HepG2 (cell line): Measurements from ENCODE around the gene PCSK5. TPM values are rescaled to one million over a fixed set of nuclear protein-coding genes. Genes with fewer than 3 reads are reported as not detected.

ENCODE experiments used
- ATF1 ChIP-seq: IDR thresholded peaks from 2 replicates; pipeline ENCODE4 v1.6.1; 2016; ENCODE audit warnings: mild to moderate bottlenecking, control low read depth
- EEA1 ChIP-seq: sonication (generic); formaldehyde crosslinking; IDR thresholded peaks from 2 replicates; pipeline ENCODE4 v1.5.1; 2020; ENCODE audit warnings: mild to moderate bottlenecking, missing genetic modification reagents, borderline replicate concordance
- FOSL2 ChIP-seq: sonication (generic); formaldehyde crosslinking; IDR thresholded peaks from 2 replicates; pipeline ENCODE4 v1.4.0; 2020; ENCODE audit warnings: missing genetic modification reagents
- FOXK1 ChIP-seq: sonication (generic); formaldehyde crosslinking; IDR thresholded peaks from 2 replicates; pipeline ENCODE4 v1.4.0; 2020; ENCODE audit warnings: low read depth, missing genetic modification reagents, borderline replicate concordance
- FOXO1 ChIP-seq: sonication (generic); formaldehyde crosslinking; IDR thresholded peaks from 2 replicates; pipeline ENCODE4 v1.4.0; 2020; ENCODE audit warnings: missing genetic modification reagents
- NCOA5 ChIP-seq: sonication (generic); formaldehyde crosslinking; IDR thresholded peaks from 2 replicates; pipeline ENCODE4 v1.4.0; 2020; ENCODE audit warnings: missing genetic modification reagents
- PRMT3 ChIP-seq: sonication (generic); formaldehyde crosslinking; IDR thresholded peaks from 2 replicates; pipeline ENCODE4 v1.8.1; 2022; ENCODE audit warnings: low read depth, mild to moderate bottlenecking, moderate library complexity, missing genetic modification reagents, borderline replicate concordance
- REPIN1 ChIP-seq: sonication (generic); formaldehyde crosslinking; IDR thresholded peaks from 2 replicates; pipeline ENCODE4 v1.8.0; 2022; ENCODE audit warnings: missing genetic modification reagents, low read depth, mild to moderate bottlenecking, borderline replicate concordance
- RORA ChIP-seq: sonication (generic); formaldehyde crosslinking; IDR thresholded peaks from 2 replicates; pipeline ENCODE4 v1.5.0; 2020; ENCODE audit warnings: mild to moderate bottlenecking, missing genetic modification reagents, moderate library complexity
- ZC3H4 ChIP-seq: sonication (generic); formaldehyde crosslinking; IDR thresholded peaks from 2 replicates; pipeline ENCODE4 v1.4.0; 2020; ENCODE audit warnings: missing genetic modification reagents, borderline replicate concordance
- ZNF230 ChIP-seq: sonication (generic); formaldehyde crosslinking; IDR thresholded peaks from 2 replicates; pipeline ENCODE4 v1.4.0; 2020; ENCODE audit warnings: mild to moderate bottlenecking, missing genetic modification reagents
- ZNF350 ChIP-seq: sonication (generic); formaldehyde crosslinking; IDR thresholded peaks from 2 replicates; pipeline ENCODE4 v1.4.0; 2020; ENCODE audit warnings: mild to moderate bottlenecking, low read depth, missing genetic modification reagents, borderline replicate concordance
- ZNF639 ChIP-seq: conservative IDR thresholded peaks from 2 replicates; pipeline ENCODE4 v1.6.1; 2018; ENCODE audit warnings: missing genetic modification reagents
- ZNF761 ChIP-seq: sonication (generic); formaldehyde crosslinking; conservative IDR thresholded peaks from 2 replicates; pipeline ENCODE4 v1.4.0; 2020; ENCODE audit warnings: mild to moderate bottlenecking, missing genetic modification reagents
- polyA plus RNA-seq, 8 experiments: library from polyadenylated mRNA; depleted of rRNA in 3 of 8; stranded (reverse) in 7 of 8; unstranded in 1 of 8; fragments of >200 nt; fragmentation: Illumina TruSeq in 4 of 8; extraction: Trizol in 4 of 8; gene quantifications; 2 replicates each; pipeline versions ENCODE4 v1.2.1 to v1.2.3, GENCODE V29; 2011 to 2016; ENCODE audit warnings: low read depth in 4 of 8, missing spikeins in 1 of 8, mixed read lengths in 1 of 8; ENCODE audit not compliant: insufficient read depth in 1 of 8
- total RNA-seq, 5 experiments: library from RNA; depleted of rRNA; stranded (reverse); fragments of >200 nt; fragmentation: Illumina TruSeq; extraction: Trizol; gene quantifications; 2 replicates each; pipeline ENCODE4 v1.2.3, GENCODE V29; 2016; ENCODE audit warnings: low read depth in 1 of 5
- TF ChIP-seq, protein P1 (sequence below): sonication (generic); formaldehyde crosslinking; IDR thresholded peaks from one replicate; pipeline ENCODE4 v1.5.1; 2020; ENCODE audit warnings: mild to moderate bottlenecking, missing genetic modification reagents; ENCODE audit errors: not compliant biosample characterization
- TF ChIP-seq, protein P2 (sequence below): IDR thresholded peaks from 2 replicates; pipeline ENCODE4 v1.6.1; 2016
- TF ChIP-seq, protein P3 (sequence below): sonication (generic); formaldehyde crosslinking; IDR thresholded peaks from 2 replicates; pipeline ENCODE4 v1.4.0; 2020; ENCODE audit warnings: missing genetic modification reagents

PCSK5 gene
- total and polyA plus RNA-seq, 2 of the 13 experiments (the other 11 are each of a cell fraction or from before 2014, with no cell fraction given): 0.55 to 0.66 TPM

DNA sequence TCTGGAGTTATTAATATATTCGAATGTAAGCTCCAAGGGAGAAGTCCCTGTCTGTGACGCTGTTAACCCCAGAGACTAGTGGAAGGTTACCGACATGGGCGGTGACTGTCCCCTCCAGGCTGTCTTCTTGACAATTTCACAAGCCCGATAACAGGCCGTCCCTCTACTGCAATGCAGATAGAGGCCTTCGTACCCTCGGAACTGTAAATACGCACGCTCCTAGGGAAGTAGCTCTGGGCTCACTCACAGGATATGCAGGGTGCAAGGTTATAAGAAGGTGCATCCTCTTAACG lies 504.4 kb downstream of the PCSK5 start (continued):
- TF ChIP-seq, protein P1, sequence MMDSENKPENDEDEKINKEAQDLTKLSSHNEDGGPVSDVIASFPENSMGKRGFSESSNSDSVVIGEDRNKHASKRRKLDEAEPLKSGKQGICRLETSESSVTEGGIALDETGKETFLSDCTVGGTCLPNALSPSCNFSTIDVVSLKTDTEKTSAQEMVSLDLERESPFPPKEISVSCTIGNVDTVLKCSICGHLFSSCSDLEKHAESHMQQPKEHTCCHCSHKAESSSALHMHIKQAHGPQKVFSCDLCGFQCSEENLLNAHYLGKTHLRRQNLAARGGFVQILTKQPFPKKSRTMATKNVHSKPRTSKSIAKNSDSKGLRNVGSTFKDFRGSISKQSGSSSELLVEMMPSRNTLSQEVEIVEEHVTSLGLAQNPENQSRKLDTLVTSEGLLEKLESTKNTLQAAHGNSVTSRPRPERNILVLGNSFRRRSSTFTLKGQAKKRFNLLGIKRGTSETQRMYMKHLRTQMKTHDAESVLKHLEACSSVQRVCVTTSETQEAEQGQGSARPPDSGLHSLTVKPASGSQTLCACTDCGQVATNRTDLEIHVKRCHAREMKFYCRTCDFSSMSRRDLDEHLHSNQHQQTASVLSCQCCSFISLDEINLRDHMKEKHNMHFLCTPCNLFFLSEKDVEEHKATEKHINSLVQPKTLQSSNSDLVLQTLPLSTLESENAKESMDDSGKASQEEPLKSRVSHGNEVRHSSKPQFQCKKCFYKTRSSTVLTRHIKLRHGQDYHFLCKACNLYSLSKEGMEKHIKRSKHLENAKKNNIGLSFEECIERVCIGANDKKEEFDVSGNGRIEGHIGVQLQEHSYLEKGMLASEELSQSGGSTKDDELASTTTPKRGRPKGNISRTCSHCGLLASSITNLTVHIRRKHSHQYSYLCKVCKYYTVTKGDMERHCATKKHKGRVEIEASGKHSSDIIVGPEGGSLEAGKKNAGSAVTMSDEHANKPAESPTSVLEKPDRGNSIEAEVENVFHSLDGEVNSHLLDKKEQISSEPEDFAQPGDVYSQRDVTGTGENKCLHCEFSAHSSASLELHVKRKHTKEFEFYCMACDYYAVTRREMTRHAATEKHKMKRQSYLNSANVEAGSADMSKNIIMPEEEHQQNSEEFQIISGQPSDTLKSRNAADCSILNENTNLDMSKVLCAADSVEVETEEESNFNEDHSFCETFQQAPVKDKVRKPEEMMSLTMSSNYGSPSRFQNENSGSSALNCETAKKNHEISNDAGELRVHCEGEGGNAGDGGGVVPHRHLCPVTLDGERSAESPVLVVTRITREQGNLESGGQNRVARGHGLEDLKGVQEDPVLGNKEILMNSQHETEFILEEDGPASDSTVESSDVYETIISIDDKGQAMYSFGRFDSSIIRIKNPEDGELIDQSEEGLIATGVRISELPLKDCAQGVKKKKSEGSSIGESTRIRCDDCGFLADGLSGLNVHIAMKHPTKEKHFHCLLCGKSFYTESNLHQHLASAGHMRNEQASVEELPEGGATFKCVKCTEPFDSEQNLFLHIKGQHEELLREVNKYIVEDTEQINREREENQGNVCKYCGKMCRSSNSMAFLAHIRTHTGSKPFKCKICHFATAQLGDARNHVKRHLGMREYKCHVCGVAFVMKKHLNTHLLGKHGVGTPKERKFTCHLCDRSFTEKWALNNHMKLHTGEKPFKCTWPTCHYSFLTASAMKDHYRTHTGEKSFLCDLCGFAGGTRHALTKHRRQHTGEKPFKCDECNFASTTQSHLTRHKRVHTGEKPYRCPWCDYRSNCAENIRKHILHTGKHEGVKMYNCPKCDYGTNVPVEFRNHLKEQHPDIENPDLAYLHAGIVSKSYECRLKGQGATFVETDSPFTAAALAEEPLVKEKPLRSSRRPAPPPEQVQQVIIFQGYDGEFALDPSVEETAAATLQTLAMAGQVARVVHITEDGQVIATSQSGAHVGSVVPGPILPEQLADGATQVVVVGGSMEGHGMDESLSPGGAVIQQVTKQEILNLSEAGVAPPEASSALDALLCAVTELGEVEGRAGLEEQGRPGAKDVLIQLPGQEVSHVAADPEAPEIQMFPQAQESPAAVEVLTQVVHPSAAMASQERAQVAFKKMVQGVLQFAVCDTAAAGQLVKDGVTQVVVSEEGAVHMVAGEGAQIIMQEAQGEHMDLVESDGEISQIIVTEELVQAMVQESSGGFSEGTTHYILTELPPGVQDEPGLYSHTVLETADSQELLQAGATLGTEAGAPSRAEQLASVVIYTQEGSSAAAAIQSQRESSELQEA (CRISPR knock-in tag): no peak
- TF ChIP-seq FOXO1 (CRISPR knock-in tag) (0 out of 2 replicates have a peak, but pooled peaks have one; percentile 53), RORA (CRISPR knock-in tag) (no peak), EEA1 (CRISPR knock-in tag) (no peak), FOXK1 (CRISPR knock-in tag) (peak; percentile 59; the same call in 1 of the 2 replicates), ATF1 (CRISPR knock-in tag) (no peak), ZNF350 (CRISPR knock-in tag) (no peak), ZNF761 (CRISPR knock-in tag) (no peak), NCOA5 (no peak), FOSL2 (CRISPR knock-in tag) (peak; percentile 38; the same call in 1 of the 2 replicates), ZC3H4 (CRISPR knock-in tag) (no peak; the same call in 1 of the 2 replicates), ZNF639 (no peak), REPIN1 (CRISPR knock-in tag) (no peak; the same call in 1 of the 2 replicates), PRMT3 (CRISPR knock-in tag) (no peak), ZNF230 (CRISPR knock-in tag) (no peak)
- TF ChIP-seq, protein P2, sequence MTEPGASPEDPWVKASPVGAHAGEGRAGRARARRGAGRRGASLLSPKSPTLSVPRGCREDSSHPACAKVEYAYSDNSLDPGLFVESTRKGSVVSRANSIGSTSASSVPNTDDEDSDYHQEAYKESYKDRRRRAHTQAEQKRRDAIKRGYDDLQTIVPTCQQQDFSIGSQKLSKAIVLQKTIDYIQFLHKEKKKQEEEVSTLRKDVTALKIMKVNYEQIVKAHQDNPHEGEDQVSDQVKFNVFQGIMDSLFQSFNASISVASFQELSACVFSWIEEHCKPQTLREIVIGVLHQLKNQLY (CRISPR knock-in tag): no peak
- TF ChIP-seq, protein P3, sequence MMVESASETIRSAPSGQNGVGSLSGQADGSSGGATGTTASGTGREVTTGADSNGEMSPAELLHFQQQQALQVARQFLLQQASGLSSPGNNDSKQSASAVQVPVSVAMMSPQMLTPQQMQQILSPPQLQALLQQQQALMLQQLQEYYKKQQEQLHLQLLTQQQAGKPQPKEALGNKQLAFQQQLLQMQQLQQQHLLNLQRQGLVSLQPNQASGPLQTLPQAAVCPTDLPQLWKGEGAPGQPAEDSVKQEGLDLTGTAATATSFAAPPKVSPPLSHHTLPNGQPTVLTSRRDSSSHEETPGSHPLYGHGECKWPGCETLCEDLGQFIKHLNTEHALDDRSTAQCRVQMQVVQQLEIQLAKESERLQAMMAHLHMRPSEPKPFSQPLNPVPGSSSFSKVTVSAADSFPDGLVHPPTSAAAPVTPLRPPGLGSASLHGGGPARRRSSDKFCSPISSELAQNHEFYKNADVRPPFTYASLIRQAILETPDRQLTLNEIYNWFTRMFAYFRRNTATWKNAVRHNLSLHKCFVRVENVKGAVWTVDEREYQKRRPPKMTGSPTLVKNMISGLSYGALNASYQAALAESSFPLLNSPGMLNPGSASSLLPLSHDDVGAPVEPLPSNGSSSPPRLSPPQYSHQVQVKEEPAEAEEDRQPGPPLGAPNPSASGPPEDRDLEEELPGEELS: no peak
